NT2/D1 (cell line): ENCODE results near the gene TBATA.

Source experiments
- DNase-seq: peaks from one replicate; pipeline ENCODE4 v3.0.0-alpha.2; 2011; ENCODE audit warnings: low read depth, low spot score
- H3K27me3 ChIP-seq: 2 replicates; pipeline ENCODE4 v1.6.0; 2011; ENCODE audit warnings: mild to moderate bottlenecking; ENCODE audit not compliant: insufficient read length, insufficient read depth
- H3K36me3 ChIP-seq: 2 replicates; pipeline ENCODE4 v1.6.1; 2011; ENCODE audit warnings: mild to moderate bottlenecking, low read length, mixed read lengths; ENCODE audit not compliant: insufficient read depth, insufficient read length
- H3K4me1 ChIP-seq: 2 replicates; pipeline ENCODE4 v1.5.1; 2011; ENCODE audit not compliant: insufficient read depth, insufficient read length
- H3K4me3 ChIP-seq: 2 replicates; pipeline ENCODE4 v1.5.1; 2011; ENCODE audit warnings: low read depth; ENCODE audit not compliant: insufficient read length
- H3K9ac ChIP-seq: 2 replicates; pipeline ENCODE4 v1.6.0; 2011; ENCODE audit warnings: low read depth; ENCODE audit not compliant: insufficient read length
- H3K9me3 ChIP-seq: 2 replicates; pipeline ENCODE4 v1.5.1; 2011; ENCODE audit warnings: mild to moderate bottlenecking, low read length; ENCODE audit not compliant: insufficient read depth
- SUZ12 ChIP-seq: IDR thresholded peaks from 2 replicates; pipeline ENCODE4 v1.6.1; 2011; ENCODE audit not compliant: insufficient read length, insufficient read depth; ENCODE audit errors: extremely low read depth
- YY1 ChIP-seq: IDR thresholded peaks from 2 replicates; pipeline ENCODE4 v1.6.1; 2011; ENCODE audit not compliant: insufficient read length, insufficient read depth
- ZNF274 ChIP-seq: IDR thresholded peaks from 2 replicates; pipeline ENCODE4 v1.6.1; 2011; ENCODE audit warnings: mild to moderate bottlenecking, low read depth, low read length

Gene TBATA

DNA sequence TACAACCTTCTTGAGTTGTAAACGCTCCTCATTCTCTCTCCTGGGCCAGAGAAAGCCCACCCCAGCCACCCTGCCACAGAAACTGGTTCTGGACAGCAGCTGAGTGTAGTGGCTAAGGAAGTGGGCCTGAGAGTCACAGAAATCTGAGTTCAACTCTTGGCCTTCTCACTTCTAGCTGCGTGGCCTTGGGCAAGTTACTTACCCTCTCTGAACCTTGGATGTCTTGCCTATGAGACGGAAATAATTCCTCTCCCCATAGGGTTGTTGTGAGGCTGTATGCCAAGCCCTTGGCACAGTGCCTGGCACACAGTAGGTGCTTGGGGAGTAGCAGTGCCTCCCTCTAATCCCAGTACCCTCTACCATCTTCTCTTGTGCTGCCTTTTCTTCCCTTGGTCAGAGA lies 61.4 kb downstream of the TBATA start:
- H3K9me3 ChIP-seq: no peaks in the 10 kb centered on the region
- H3K27me3 ChIP-seq: no peaks in the 10 kb centered on the region
- no peaks in the 10 kb centered on the region for H3K36me3 ChIP-seq
- no peak for TF ChIP-seq YY1
- no peak for TF ChIP-seq ZNF274
- no peak for TF ChIP-seq SUZ12
- DNase-seq: no peak
- H3K4me1 ChIP-seq: peaks cover 7% of the 10 kb centered on the region
- H3K9ac ChIP-seq: no peak overlapping the region
- H3K4me3 ChIP-seq: no peak overlapping the region

DNA sequence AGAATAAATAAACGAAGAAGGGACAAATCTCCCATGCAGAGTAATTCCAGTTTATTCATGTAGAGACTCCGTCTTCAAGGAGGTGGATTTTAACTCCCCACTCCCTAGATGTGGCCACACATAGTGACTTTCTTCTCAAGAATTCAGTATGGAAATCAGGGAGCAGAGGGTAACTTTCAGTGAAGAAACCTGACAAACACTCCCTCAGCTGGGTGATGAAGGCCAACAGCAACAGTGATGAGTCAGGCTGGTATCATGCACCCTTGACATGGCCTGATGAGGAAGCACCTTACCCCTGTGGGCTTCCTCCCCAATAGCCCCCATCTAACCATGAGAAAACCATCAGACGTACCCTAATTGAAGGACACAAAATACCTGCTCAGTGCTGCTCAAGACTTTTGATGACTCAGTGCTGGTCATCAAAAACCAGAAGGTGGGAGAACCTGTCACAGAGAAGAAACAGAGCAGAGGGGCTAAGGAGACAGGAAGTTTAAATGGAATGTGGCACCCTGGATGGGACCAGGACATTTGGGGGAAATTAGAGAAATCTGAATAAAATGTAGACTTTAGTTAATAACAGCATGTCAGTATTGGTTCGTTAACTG lies 62.3 kb downstream of the TBATA start:
- Histone ChIP-seq H3K4me1 (peaks cover 8% of the 10 kb centered on the region), H3K9me3 (no peaks in the 10 kb centered on the region), H3K36me3 (no peaks in the 10 kb centered on the region), H3K27me3 (no peaks in the 10 kb centered on the region), H3K9ac (no peak overlapping the region), H3K4me3 (no peak overlapping the region)
- no peak for DNase-seq
- TF ChIP-seq SUZ12 (no peak), YY1 (no peak), ZNF274 (no peak)
